Measurements from ENCODE around the gene HENMT1.

The HENMT1 gene

GRCh38 chr1:108600504-108600903 is 60.4 kb downstream of the HENMT1 start:
- Histone ChIP-seq H2BK12ac (ENCODE audit: low read length) (no peak overlapping the region), H4K91ac (ENCODE audit: low read depth, low read length) (no peak overlapping the region), H3K27ac (ENCODE audit: low read depth, low read length) (no peak overlapping the region), H3K18ac (ENCODE audit: low read length) (no peak overlapping the region), H4K8ac (ENCODE audit: low read depth, low read length) (no peak overlapping the region), H2BK120ac (ENCODE audit: insufficient read depth, low read length, poor library complexity) (no peak overlapping the region), H3K14ac (ENCODE audit: low read length) (no peak overlapping the region), H3K79me1 (ENCODE audit: low read length) (no peaks in the 10 kb centered on the region), H3K4ac (ENCODE audit: low read depth, low read length) (no peak overlapping the region), H2BK5ac (ENCODE audit: low read depth, low read length, poor library complexity) (no peak overlapping the region), H3K4me3 (ENCODE audit: low read depth, low read length) (no peak overlapping the region), H3K4me2 (ENCODE audit: low read length) (no peak overlapping the region), H4K12ac (ENCODE audit: low read depth, low read length) (no peak overlapping the region), H2AK5ac (ENCODE audit: low read length) (no peak overlapping the region), H3K27me3 (ENCODE audit: insufficient read depth, low read length) (no peaks in the 10 kb centered on the region), H3K79me2 (ENCODE audit: control insufficient read depth, insufficient read depth, low read length, poor library complexity) (no peaks in the 10 kb centered on the region), H3K4me1 (ENCODE audit: control insufficient read depth in 1 of 2, insufficient read depth in 2 of 2, low read length in 2 of 2) (peaks cover 0 to 5% of the 10 kb centered on the region in 2 experiments), H3K9me3 (ENCODE audit: insufficient read depth, low read depth, low read length) (no peaks in the 10 kb centered on the region), H3K23ac (ENCODE audit: low read length) (no peak overlapping the region), H2AFZ (ENCODE audit: insufficient read depth, low read length, poor library complexity) (no peak overlapping the region), H3K36me3 (ENCODE audit: control insufficient read depth in 1 of 2, insufficient read depth in 2 of 2, low read length in 2 of 2) (no peaks in the 10 kb centered on the region), H3K9ac (ENCODE audit: low read length) (no peak overlapping the region)
- WGBS (ENCODE audit: extremely low coverage, insufficient coverage, insufficient read length), result no CpG with 5 or more reads among the region's 4 CpGs
- DNase-seq, result no peak

- WGBS (ENCODE audit: extremely low coverage, insufficient coverage, insufficient read length), result no CpG with 5 or more reads among the region's 1 CpG
- H2AK5ac ChIP-seq (ENCODE audit: low read length), result no peak overlapping the region
- no peak overlapping the region for H4K91ac ChIP-seq (ENCODE audit: low read depth, low read length)
- H3K36me3 ChIP-seq (ENCODE audit: control insufficient read depth in 1 of 2, insufficient read depth in 2 of 2, low read length in 2 of 2), result no peaks in the 10 kb centered on the region
- no peak for DNase-seq
- no peak overlapping the region for H3K27ac ChIP-seq (ENCODE audit: low read depth, low read length)
- H3K18ac ChIP-seq (ENCODE audit: low read length), result no peak overlapping the region
- no peaks in the 10 kb centered on the region for H3K27me3 ChIP-seq (ENCODE audit: insufficient read depth, low read length)
- H4K8ac ChIP-seq (ENCODE audit: low read depth, low read length), result no peak overlapping the region
- no peak overlapping the region for H3K14ac ChIP-seq (ENCODE audit: low read length)
- no peak overlapping the region for H2BK120ac ChIP-seq (ENCODE audit: insufficient read depth, low read length, poor library complexity)
- H3K79me1 ChIP-seq (ENCODE audit: low read length), result no peaks in the 10 kb centered on the region
- no peak overlapping the region for H2AFZ ChIP-seq (ENCODE audit: insufficient read depth, low read length, poor library complexity)
- no peaks in the 10 kb centered on the region for H3K9me3 ChIP-seq (ENCODE audit: insufficient read depth, low read depth, low read length)
- no peak overlapping the region for H3K9ac ChIP-seq (ENCODE audit: low read length)
- H3K4me1 ChIP-seq (ENCODE audit: control insufficient read depth in 1 of 2, insufficient read depth in 2 of 2, low read length in 2 of 2), result peaks cover 0 to 5% of the 10 kb centered on the region in 2 experiments
- H3K23ac ChIP-seq (ENCODE audit: low read length), result no peak overlapping the region
- no peak overlapping the region for H3K4me2 ChIP-seq (ENCODE audit: low read length)
- no peak overlapping the region for H4K12ac ChIP-seq (ENCODE audit: low read depth, low read length)
- no peak overlapping the region for H3K4me3 ChIP-seq (ENCODE audit: low read depth, low read length)
- H3K4ac ChIP-seq (ENCODE audit: low read depth, low read length), result no peak overlapping the region
- no peak overlapping the region for H2BK12ac ChIP-seq (ENCODE audit: low read length)
- no peaks in the 10 kb centered on the region for H3K79me2 ChIP-seq (ENCODE audit: control insufficient read depth, insufficient read depth, low read length, poor library complexity)
- no peak overlapping the region for H2BK5ac ChIP-seq (ENCODE audit: low read depth, low read length, poor library complexity)
Measured at GRCh38 chr1:108598340-108598739, 62.6 kb downstream of the HENMT1 start.

Measured in trophoblast cell (in vitro differentiated cells and primary cell).